Measurements from ENCODE around the gene R3HCC1L. TPM values are rescaled to one million over a fixed set of nuclear protein-coding genes. Genes with fewer than 3 reads are reported as not detected.

Gene R3HCC1L
- total RNA-seq, 3 donors from 2014 or later = 12.2 to 28.5 (median 20.6) TPM

- intact Hi-C loops (cut with DNase I; ENCODE audit: low total_unique reads) = no loop called here
- H3K9me3 ChIP-seq = no peaks in the 10 kb centered on the region
- H3K36me3 ChIP-seq = no peaks in the 10 kb centered on the region
- no peak overlapping the region for H3K27ac ChIP-seq
- H3K27me3 ChIP-seq = no peaks in the 10 kb centered on the region
- DNase-seq (ENCODE audit: low spot score in 2 of 2) = no peak
- TF ChIP-seq CTCF (IDR thresholded peaks at IDR 0.05) (no peak), POLR2A (IDR thresholded peaks at IDR 0.05) (no peak), POLR2AphosphoS5 (IDR thresholded peaks at IDR 0.05) (no peak)
- no peaks in the 10 kb centered on the region for H3K4me1 ChIP-seq
- no peak overlapping the region for H3K4me3 ChIP-seq
Observed at GRCh38 chr10:98287321-98287720, 152.9 kb downstream of the R3HCC1L start.

GRCh38 chr10:98289802-98290209 lies 155.3 kb downstream of the R3HCC1L start:
- TF ChIP-seq POLR2A (IDR thresholded peaks at IDR 0.05) = no peak
- no peak for TF ChIP-seq POLR2AphosphoS5 (IDR thresholded peaks at IDR 0.05)
- TF ChIP-seq CTCF (IDR thresholded peaks at IDR 0.05) = no peak
- H3K27me3 ChIP-seq = no peaks in the 10 kb centered on the region
- H3K36me3 ChIP-seq = no peaks in the 10 kb centered on the region
- no peaks in the 10 kb centered on the region for H3K9me3 ChIP-seq
- peaks cover 0 to 5% of the 10 kb centered on the region in 2 donors for H3K4me1 ChIP-seq
- DNase-seq (ENCODE audit: low spot score in 2 of 2) = no peak
- intact Hi-C loops (cut with DNase I; ENCODE audit: low total_unique reads) = no loop called here
- no peak overlapping the region for H3K4me3 ChIP-seq
- H3K27ac ChIP-seq = no peak overlapping the region

GRCh38 chr10:98292971-98293370 lies 158.5 kb downstream of the R3HCC1L start:
- H3K4me1 ChIP-seq = peaks cover 0 to 5% of the 10 kb centered on the region in 2 donors
- intact Hi-C loops (cut with DNase I; ENCODE audit: low total_unique reads) = no loop called here
- H3K36me3 ChIP-seq = no peaks in the 10 kb centered on the region
- TF ChIP-seq CTCF (IDR thresholded peaks at IDR 0.05) (no peak), POLR2AphosphoS5 (IDR thresholded peaks at IDR 0.05) (no peak), POLR2A (IDR thresholded peaks at IDR 0.05) (no peak)
- H3K27ac ChIP-seq = peak overlapping the region; percentile 83 to 88
- H3K27me3 ChIP-seq = no peaks in the 10 kb centered on the region
- H3K9me3 ChIP-seq = no peaks in the 10 kb centered on the region
- H3K4me3 ChIP-seq = no peak overlapping the region
- DNase-seq (ENCODE audit: low spot score in 2 of 2) = no peak

- DNase-seq (ENCODE audit: low spot score in 2 of 2) = peak in 1 of 2 donors; percentile 66
- intact Hi-C loops (cut with DNase I; ENCODE audit: low total_unique reads) = no loop called here
- H3K4me1 ChIP-seq = peaks cover 0 to 5% of the 10 kb centered on the region in 2 donors
- no peaks in the 10 kb centered on the region for H3K36me3 ChIP-seq
- no peak overlapping the region for H3K4me3 ChIP-seq
- TF ChIP-seq CTCF (IDR thresholded peaks at IDR 0.05) = no peak
- TF ChIP-seq POLR2A (IDR thresholded peaks at IDR 0.05) = no peak
- TF ChIP-seq POLR2AphosphoS5 (IDR thresholded peaks at IDR 0.05) = no peak
- H3K27ac ChIP-seq = peak overlapping the region; percentile 83 to 88
- no peaks in the 10 kb centered on the region for H3K9me3 ChIP-seq
- no peaks in the 10 kb centered on the region for H3K27me3 ChIP-seq
Observed at GRCh38 chr10:98293550-98294269, 159.3 kb downstream of the R3HCC1L start.

- intact Hi-C loops (cut with DNase I; ENCODE audit: low total_unique reads) = no loop called here
- Histone ChIP-seq H3K4me3 (no peak overlapping the region), H3K36me3 (no peaks in the 10 kb centered on the region), H3K9me3 (no peaks in the 10 kb centered on the region), H3K27me3 (no peaks in the 10 kb centered on the region), H3K27ac (peak overlapping the region; percentile 83 to 88), H3K4me1 (peaks cover 0 to 5% of the 10 kb centered on the region in 2 donors)
- TF ChIP-seq POLR2A (IDR thresholded peaks at IDR 0.05) = no peak
- TF ChIP-seq POLR2AphosphoS5 (IDR thresholded peaks at IDR 0.05) = no peak
- no peak for TF ChIP-seq CTCF (IDR thresholded peaks at IDR 0.05)
- DNase-seq (ENCODE audit: low spot score in 2 of 2) = no peak
Observed at GRCh38 chr10:98294270-98294627, 159.8 kb downstream of the R3HCC1L start.

All from breast epithelium (tissue), 4 donors.